ENCODE results near the gene MARCHF11. TPM values are rescaled to one million over a fixed set of nuclear protein-coding genes. Genes with fewer than 3 reads are reported as not detected.

The MARCHF11 gene, protein sequence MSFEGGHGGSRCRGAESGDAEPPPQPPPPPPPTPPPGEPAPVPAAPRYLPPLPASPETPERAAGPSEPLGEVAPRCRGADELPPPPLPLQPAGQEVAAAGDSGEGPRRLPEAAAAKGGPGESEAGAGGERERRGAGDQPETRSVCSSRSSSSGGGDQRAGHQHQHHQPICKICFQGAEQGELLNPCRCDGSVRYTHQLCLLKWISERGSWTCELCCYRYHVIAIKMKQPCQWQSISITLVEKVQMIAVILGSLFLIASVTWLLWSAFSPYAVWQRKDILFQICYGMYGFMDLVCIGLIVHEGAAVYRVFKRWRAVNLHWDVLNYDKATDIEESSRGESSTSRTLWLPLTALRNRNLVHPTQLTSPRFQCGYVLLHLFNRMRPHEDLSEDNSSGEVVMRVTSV
- not detected for polyA plus RNA-seq (ENCODE audit: insufficient read length in 12 of 12)
- long read RNA-seq, donor 1, partial matches to known transcripts: 0 of 1 reads
- long read RNA-seq, donor 1, other reads (novel, unspliced or antisense): 0 of 1 reads
- long read RNA-seq, donor 2: 0 reads
- long read RNA-seq, donor 3: 0 reads
- long read RNA-seq, donor 4: 0 reads
- long read RNA-seq, donor 5: 0 reads
- long read RNA-seq, donor 6: 0 reads
- long read RNA-seq, donor 7: 0 reads
- long read RNA-seq, donor 8: 0 reads
- long read RNA-seq, donor 9: 0 reads
- long read RNA-seq, donor 10: 0 reads
- long read RNA-seq, donor 11: 0 reads

DNA sequence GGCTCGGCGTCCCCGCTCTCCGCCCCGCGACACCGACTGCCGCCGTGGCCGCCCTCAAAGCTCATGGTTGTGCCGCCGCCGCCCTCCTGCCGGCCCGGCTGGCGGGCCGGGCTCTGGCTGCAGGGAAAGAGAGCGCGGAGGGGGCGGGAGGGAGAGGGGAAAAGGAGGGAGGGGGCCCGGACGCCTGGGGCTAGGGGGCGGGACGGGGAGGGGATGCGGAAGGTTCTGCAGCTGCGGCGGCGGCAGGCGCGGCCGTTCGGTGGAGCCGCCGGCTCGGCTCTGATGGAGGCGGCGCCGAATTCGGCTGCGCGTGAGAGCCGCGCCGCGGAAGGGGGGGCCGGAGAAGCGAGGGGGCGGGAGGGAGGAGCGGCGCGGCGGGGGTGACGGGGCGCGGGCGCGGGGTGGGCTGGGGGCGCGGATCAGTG is at the start of gene MARCHF11:
TSS of gene MARCHF11 (minus strand) at position 281 of the 425 bp plus-strand sequence. CDS start at position 65, 216 bp downstream.
- DNase-seq: no peak

DNA sequence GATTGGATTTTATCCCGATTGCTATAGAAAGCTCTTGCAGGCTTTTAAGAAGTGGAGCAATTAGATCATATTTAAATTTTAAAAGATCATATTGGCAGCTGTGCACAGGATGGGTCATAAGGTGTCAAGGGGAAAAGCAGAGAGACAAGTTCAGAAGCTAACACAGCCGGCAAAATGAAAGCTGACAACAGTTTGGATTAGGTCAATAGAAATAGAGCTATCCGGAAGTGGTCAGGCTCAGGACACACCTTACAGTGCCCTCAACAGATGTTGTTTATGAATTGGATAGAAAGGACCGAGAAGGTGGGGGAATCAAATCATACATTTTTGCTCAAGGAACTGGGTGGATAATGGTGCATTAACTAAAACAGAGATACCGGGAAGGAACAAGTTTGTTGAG is 46.3 kb upstream of the MARCHF11 start:
- DNase-seq: no peak

DNA sequence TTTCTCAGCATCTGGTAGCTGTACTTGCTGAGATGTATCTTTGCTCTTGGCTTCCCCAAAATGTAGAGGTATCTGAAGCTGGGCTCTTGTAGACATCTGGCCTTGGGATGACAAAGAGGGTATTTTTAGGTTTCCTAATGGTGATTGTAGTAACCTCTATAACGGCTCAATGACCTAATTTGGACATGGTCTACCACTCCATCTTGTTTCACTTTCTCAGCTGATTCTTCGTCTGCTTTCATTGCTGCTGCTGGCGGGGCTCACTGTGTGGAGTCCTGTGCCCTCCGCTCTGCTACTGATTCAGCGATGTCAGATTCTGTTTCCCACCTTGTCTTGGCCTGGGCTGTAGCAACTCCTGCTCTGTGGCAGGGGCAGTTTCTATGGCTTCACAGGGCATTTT is 12.7 kb upstream of the MARCHF11 start:
- DNase-seq: no peak

DNA sequence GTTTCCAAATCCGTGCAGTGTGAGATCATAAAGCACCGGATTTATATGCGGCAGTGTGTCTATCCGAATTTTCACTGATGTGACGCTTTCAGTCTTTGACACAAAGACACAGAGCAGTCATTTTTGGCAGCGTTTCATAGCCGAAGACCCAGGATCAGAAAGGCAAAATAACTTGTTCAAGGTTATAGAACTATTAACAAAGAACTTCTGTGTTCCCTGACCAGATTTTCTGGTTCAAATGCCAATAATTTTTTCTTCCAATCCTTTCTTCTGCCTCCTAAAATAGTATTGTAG is 1.1 kb upstream of the MARCHF11 start:
- no peak for DNase-seq

DNA sequence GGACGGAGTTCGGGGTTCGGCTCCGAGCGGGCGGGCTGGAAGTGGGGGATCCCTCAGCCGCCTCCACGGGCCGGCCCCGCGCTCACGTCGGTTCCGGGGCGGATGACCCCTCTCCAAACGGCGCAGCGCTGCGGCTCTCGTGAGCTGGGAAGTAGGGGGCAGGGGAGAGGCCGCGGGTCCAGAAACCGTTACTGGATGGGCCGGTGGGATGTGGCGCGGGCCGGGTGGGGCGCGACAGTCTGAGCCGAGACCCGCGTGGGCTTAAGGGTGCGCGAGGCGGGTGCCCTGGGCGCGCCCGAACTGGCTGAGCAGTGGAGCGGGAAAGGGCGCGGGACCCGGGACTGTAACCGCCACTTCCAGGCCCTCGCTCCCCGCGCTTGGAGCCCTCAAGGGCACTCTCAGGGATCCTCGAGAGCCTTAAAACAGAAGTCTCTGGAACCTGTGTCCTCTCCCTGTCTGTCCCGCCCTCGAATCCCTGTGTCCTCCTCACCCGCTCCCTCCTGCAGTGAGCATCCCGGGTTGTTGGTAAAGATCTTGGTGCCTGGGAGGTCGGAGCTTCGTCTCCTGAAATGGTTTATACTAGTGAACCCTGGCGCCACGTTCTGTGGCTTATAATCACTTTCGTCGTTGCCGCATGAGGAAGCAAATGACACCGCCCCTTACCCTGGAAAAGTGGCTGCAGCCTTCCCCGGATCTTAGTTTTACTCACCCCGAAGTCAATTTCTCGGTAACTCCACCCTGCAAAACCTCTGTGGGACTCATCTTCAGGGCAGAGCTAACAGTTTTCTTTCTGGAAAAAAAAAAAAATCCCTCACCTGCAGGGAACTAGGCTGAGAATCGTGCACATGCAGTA is 571 bp upstream of the MARCHF11 start:
- DNase-seq: no peak

DNA sequence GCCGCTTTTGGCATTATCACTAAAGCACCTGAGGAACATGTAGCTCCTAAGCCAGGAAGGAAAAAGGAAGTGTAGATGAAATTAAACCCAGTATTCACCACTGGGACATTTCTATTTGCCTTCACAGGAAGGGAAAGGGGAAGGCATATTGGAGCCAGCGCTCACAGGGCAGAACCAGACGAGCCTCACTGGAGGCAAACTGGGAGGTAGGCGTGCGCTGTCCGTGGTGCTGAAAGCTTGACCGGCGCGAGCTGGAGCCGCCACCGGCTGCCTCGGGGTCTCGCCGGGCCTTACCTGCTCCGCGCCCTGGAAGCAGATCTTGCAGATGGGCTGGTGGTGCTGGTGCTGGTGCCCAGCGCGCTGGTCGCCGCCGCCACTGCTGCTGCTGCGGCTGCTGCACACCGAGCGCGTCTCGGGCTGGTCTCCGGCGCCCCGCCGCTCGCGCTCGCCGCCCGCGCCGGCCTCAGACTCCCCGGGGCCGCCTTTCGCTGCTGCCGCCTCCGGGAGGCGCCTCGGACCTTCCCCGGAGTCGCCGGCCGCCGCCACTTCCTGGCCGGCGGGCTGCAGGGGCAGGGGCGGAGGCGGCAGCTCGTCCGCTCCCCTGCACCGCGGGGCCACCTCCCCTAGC is 732 bp downstream of the MARCHF11 start:
- DNase-seq: peak; percentile 76

DNA sequence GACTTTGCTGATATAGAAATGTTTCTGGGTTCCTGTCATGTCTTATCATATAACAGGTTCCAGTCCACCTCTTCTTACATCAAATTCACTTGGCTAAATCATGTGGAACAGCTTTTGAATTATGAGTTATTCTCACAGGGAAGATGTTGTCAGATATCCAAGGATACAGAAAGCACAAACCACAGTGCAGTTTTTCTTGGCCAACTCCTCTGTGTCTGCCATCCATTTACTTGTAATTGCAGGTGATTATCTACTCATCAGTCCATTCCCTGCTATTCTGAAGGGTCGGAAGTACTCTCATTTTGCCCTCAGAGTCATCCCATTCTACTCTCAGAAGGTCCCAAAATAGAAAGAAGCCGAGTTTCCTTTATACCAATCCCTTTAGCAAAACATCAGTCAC is 10.0 kb downstream of the MARCHF11 start:
- DNase-seq: no peak

DNA sequence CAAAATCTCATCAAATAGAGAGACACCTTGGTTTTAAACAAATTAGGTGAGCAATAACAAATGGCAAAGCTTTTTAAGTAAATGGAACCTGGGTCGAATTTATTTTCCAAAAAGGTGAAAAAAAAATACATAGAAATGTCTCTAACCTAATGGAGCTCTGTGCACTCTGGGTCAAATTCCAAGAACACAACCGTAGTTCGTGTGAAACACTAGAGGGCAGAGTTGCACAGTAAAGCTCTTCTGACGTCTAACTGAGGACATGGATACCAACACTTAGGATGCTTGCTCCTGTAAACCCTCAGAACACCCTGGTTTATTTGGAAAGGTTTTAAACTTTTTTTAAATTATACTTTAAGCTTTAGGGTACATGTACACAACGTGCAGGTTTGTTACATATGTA is 18.9 kb downstream of the MARCHF11 start:
- DNase-seq: peak; percentile 23

DNA sequence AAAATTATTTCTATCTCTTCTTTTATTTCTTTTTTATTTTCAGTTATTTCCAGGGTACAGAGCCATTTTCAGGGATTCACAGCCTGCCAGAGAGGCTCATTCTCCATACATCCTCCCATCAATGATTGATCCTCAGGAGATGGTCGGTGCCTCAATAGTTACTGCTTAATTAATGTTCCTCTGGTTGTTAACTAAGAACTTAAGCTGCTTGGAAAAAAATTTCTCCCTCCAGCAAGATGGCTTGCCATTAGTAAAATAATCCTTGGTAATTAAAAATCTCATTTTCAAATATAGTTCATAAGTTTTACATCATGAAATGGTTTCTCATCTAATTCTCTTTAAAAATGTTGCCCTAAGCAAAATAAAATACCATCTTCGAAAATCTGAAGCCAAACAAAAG is 20.0 kb downstream of the MARCHF11 start:
- no peak for DNase-seq

DNA sequence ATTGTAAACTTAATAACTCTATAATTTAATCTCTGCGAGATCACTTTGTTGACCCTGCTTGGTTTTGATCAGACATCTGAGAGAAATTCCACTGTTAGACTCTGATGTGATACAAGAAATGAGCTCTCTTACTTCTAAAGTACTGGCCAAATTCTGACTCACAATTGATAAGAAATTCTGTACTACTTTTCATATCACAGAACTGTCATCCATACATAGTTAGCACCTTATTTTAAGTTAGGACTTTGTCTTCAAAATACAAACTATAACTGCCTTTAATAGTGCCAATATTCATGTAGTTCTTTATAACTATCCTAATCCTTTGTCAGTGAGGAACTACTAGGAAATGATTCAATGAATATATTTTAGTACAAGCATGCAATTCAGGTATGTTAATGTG is 23.4 kb downstream of the MARCHF11 start:
- DNase-seq: no peak

DNA sequence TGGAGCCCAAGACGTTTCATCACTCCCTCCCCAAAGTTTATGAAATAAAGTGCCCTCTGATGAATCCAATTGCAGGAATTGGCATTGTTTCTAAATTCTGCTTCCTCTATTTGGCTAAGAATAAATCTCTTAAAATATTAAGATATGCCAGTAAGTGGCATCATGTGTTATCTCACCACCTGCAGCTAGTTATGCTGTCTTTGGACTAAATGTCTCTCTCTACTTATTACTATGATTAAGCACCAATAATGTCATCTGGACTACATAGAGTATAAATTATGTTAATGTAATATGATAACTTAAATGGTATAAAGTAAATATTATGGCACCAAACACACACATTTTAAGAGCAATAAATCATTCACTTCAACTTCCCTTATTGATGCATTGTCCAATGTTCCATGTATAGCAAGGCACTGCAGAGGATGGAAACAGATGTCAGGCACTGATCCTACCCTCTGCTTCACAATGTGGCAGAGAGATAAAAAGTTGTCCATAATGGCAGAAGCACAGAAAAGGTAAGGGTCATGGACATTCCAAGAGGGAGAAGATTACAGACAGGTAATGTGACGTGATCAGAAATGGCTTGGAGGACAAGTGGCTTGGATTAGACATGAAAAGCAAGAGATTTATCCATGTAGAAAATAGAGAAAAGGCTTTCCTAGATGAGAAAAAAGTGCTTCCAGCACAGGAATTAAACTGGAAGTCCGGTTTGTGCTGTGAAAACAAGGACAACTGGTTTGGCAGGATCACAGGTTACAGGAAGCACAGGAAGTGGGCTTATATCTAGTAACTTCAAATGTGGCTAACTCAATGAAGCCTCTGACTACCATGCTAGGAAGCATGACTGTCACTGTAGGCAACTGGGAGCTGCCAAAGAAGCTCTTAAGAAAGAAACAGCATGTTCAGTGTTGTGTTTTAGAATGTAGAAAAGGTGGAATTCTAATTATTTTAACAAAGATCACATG is 26.7 kb downstream of the MARCHF11 start:
- DNase-seq: no peak

DNA sequence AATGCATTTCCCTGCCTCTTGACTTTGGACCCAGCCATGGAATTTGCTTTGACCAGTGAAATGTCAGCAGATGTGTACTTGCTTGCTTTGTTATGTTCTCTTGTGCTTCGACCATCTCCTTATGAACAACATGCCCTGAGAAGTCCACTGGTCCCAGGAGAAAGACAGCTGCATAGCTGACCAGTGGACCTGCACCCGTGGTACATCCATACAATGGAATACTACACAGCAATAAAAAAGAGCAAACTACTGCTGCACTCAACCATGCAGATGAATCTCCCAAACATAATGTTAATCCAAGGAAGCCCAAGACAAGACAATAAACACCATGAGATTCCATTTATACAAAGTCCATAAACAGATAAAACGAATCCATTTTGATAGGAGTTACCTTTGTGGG is 30.0 kb downstream of the MARCHF11 start:
- DNase-seq: no peak

DNA sequence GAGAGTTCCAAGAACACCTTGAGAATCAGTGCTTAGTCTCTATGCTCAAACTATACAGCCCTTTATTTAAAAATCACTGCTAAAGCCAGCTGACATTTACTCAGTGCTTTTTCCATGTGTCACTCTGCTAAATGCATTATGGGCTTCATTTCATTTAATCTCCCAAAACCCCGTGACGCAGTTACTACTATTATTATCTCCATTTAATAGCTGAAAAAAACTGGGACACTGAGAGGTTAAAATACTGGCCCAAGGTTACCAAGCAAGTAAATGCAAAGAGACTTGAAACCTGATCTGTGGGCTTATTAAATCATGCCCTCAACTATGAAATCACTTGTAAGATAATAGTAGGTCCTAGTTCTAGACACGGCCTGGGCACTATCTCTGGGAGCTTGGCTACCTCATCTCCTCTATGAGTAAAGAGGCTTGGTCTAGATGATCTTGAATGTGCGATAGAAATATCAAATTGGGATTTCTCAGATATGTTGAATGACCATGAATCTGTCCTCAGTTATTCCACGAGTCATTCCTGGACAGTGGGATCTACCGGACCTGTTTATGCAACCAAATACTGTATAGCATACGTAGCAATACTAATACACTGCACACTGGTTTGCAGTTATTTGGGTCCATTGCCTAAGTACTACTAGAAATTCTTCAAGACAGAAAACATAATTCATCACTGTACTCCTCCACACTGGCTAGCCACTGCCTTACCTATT is 32.3 kb downstream of the MARCHF11 start:
- DNase-seq: no peak

DNA sequence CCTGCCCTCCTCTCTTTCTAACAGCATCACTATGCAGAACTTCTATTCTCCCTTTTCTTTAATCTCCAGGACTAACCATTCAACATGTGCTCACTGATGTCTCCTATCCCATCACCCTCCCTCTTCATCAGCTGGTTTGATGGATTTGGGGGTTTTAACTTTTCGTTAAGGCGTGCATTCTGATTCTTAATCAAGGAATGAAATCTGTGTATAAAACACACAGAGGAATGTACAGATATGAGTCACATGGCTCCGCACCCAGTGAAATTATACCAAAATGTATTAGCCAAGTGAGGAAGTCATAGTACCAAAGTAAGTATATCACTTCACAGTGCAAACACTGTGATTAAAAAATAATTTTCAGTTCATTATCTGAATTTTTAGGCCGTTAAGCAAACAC is 35.2 kb downstream of the MARCHF11 start:
- no peak for DNase-seq

DNA sequence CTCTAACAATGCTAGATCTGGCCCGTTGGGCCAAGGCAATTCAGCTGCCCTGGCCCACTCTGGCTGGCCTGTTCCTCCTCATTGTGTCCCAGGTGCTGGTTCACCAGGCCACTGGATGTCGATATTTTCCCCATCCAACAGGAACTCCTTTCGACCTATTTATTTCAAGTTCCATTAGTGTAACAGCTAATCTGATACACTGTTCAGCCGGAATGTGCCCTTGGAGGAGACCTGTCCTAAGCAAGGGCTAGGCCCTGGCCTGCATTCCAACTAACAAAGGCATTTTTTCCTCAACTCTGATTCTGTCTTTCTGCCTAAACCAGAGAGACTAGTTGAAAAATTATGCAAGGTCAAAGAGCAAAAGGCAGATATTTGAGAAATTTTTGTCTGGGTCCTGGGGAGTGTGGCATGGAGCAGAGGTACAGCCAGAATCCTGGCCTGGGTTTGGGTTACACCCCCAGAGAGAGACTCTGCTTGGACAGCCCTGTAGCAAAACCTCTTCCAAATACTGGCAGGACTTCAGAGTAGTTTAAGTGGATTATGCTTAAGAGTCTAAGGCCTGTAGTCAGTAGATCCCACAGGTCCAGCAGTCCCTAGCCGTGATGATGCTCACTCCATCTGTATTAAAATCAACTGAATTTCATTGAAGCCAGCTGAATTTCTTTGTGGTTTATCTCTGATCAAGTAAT is 36.1 kb downstream of the MARCHF11 start:
- no peak for DNase-seq

DNA sequence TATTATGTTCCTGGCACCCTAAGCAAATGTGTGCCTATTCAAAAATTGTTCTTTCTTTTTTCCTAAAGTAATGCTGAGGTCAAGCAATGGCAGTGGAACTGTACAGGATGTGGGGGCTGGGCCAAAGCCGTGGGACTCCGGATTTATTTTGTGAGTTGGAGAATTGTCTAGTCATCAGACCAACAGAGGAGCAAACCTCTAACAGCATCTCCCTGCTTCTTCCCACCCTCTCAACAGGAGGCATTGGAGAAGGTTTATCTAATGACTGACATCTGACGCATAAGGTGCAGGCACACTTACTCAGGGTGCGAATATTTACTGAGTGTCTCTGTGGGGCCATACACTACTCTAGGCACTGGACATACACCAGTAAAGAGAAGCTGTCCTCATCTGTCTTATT is 38.6 kb downstream of the MARCHF11 start:
- no peak for DNase-seq

DNA sequence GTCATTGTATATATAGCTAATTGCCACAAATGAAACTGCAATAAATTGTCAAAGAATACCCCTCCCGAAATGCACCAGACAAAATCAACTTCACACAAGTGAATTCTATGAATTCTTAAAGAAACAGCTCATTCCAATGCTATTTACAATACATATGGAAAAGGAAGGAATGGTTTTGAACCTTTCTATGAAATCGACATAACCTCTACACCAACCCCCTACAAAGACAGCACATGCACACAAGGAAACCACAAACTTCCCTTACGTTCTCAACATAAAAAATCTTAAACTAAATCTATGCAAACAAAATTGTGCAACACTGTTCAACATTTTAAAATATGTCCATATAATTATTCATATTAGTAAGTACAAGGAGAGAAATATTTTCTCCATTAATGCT is 39.2 kb downstream of the MARCHF11 start:
- DNase-seq: no peak

DNA sequence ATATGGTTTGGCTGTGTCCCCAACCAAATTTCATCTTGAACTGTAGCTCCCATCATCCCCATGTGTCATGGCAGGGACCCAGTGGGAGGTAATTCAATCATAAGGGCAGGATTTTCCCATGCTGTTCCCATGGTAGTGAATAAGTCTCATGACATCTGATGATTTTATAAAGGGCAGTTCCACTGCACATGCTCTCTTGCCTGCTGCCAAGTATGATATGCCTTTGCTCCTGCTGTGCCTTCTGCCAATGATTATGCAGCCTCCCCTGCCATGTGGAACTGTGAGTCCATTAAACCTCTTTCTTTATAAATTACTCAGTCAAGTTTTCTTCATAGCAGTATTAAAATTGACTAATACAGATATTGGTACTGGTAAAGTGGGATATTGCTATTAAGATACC is 42.4 kb downstream of the MARCHF11 start:
- DNase-seq: no peak

DNA sequence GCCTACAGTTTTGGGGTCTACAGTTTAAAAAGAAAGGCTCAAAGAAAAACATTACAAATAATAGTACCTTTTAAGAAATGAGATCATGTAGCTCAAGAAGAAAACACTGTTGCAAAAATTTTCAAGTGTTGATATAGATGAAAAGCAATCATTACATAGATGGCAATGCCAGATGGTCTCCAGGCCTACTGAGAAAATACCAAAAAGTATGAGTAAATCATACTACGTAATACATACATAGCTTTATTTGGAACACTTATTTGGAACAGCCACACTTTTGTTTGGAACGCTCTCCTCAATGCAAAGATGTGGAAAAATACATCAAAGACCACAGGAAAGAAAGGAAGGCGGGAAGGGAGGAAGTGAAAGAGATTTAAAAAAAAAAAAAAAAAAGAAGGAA is 44.1 kb downstream of the MARCHF11 start:
- DNase-seq: no peak

DNA sequence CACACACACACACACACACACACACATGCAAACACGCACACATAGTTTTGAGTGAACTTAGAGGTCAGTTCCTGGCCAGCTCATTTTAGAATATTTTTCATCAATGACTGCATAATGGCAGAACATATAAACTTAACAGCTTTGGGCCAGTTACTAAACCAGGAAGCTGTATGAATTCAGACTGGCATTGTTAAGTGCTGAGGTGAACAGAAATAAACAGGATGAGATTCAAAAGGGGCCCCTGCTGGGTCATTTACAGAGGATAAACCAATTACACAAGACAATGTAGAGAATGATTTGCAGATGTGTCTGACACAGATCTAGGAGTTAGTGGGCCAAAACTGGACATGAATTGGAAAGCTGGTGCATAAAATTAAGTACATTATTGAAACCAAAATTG is 44.6 kb downstream of the MARCHF11 start:
- DNase-seq: no peak
